ENCODE measurements around the gene GAPDHS.

The GAPDHS gene

DNA sequence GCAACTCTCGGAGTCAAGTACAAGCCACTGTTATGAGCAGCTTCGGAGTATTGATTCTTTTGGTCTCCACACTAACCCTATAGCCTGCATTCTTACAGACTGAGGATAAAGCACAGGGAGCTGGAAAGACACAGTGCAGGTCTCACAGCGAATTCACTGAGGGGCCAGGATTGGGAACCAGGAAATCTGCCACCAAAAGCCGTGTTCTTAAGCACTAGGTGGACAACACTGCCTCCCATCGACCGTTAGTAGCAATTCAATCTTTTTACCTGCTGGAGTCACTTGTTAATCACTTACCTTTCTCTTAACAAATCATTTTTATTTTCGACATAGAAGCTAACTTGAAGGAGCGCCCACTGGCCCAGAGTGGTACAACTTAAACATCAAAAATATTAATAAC lies 59.0 kb downstream of the GAPDHS start:
- Histone ChIP-seq H3K4me1 (ENCODE audit: insufficient read depth, low read length) (no peaks in the 10 kb centered on the region), H3K36me3 (ENCODE audit: insufficient read depth, low read length) (no peaks in the 10 kb centered on the region), H3K9ac (ENCODE audit: low read depth, low read length) (no peak overlapping the region), H3K9me3 (ENCODE audit: control insufficient read depth, insufficient read depth, low read length) (no peaks in the 10 kb centered on the region)
